ENCODE results near the gene SFMBT1. TPM values are rescaled to one million over a fixed set of nuclear protein-coding genes. Genes with fewer than 3 reads are reported as not detected.

The SFMBT1 gene
- total RNA-seq, 1 donor from 2014 or later: 14.9 TPM

DNA sequence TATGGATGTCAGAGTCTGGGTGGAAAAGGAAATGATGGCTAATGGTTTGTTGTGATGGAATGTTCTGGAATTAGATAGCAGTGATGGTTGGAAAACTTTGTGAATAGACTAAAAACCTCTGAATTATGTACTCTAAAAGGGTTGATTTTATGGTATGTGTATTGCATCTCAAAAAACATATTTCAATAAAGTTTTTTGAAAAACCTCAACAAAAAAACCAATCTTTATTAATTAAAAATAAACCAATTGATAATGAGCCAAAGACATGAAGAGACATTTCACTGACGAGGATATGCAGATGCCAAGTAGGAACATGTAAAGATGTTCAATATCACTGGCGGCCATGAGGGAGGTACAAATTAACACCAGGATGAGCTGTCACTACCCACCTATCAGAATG is 78.5 kb downstream of the SFMBT1 start:
- no peak for DNase-seq (ENCODE audit: missing footprints)
- intact Hi-C loops (cut with DNase I): no loop called here
- no peak for ATAC-seq

DNA sequence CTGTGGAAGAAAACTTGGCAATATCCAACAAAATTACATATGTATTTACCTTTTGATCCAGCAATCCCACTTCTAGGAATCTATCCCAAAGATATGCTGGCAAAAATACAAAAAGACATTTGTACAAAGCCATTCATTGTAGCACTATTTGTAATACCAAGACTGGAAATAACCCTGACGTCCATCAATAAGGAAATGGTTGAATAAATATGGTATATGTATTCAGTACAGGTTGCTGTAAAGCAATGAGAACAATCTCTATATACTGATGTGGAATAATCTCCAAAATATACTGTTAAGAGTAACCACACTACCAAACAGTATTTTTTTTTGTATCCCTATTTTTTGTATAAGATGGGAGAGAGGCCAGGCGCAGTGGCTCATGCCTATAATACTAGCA is 83.7 kb downstream of the SFMBT1 start:
- no peak for DNase-seq (ENCODE audit: missing footprints)
- no peak for ATAC-seq
- intact Hi-C loops (cut with DNase I): no loop called here

DNA sequence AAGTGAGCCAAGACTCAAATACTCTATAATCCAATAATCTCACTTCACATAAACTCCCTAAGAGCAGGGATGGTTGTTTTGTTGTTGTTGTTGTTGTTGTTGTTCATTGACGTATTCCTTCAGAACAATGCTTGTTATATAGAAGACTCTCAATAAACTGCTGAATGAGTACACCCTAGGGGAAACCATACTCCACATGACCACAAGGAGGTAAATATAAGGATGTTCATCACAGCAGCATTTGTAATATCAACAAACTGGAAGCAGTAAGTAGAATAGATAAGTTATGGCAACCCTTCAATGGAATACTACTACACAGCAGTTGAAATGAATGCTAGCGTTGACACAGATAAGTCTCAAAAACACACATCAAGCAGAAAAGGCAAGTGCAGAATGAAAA is 86.1 kb downstream of the SFMBT1 start:
- no peak for ATAC-seq
- intact Hi-C loops (cut with DNase I): no loop called here
- DNase-seq (ENCODE audit: missing footprints): no peak

DNA sequence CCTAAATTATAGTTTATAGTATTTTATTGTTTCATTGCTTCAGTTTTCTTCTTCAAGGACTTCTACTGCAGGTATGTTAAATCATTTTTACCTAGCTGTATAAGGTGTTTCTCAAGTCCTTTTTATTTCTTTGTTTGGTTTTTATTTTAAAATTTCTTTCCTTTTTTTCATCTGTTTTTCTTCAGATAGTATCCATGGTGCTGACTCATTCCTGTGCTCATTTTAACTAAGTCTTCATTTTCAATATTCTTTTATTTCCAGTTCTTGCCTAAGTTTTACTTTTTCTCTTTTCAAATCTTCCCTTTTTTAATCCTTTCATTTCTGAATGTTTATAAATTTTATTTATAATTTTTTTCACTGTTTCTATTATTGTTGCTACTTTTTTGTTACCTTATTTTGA is 106.3 kb downstream of the SFMBT1 start:
- intact Hi-C loops (cut with DNase I): loop anchor here (10.0 kb wide), 1 partner anchor 195 kb away; no protein-coding TSS in a partner anchor
- DNase-seq (ENCODE audit: missing footprints) (no peak), ATAC-seq (no peak)

DNA sequence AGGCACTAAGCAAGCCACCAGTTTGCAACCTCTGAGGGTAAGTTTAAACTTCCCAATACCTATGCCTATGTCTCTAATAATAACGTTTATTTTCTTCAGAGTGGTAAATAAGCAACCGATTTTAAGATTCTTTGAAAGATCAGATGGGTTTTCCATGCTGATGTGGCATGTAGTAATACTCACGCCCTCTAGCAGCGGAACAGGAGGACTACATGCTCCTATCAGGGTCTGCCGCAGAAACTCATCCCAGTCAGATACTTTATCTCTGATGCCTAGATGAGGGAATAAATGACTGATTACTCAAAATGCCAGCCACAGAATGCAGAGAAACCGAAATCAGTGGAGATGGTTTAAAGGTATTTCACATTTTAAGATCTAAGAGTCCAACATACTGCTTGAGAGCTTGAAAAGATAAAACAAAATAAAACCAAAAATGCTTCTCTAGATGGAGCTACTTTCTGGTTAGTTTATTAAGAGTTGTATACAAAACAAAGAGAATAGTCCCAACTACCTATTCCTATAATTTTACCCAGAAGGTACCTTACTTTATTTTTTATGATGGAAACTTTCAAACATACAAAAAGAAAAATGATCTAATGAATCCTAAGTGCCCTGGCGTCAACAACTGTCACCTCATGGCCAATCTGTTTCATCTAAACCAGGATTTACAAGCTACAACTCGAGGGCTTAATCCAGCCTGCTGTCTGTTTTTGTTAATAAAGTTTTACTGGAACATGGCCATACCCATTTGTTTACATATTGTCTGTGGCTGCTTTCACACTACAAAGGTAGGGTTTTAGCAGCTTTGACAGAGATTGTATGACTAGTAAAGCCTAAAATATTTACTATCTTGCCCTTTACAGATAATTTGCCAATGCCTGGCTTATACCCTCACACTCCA is 111.0 kb downstream of the SFMBT1 start:
- intact Hi-C loops (cut with DNase I): loop anchor here (10.0 kb wide), 1 partner anchor 190 kb away; no protein-coding TSS in a partner anchor
- no peak for DNase-seq (ENCODE audit: missing footprints)

DNA sequence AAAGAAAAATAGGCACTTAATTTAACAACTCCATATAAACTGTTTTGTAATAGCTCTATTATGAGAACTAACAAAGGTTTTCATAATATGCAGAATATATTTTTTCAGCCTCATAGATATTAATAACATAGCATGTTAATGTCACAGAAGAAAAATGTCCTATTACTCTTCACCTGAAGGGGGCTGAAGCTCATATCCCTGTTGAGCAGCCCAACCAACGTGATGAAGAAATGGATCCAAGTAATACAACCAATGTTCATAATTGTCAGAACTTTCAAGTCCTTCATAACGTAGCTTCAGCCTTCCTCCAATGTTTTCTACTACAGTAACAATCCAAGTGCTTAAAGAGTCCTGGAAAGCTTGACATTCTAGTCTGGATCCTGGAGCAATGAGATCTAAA is 114.0 kb downstream of the SFMBT1 start:
- intact Hi-C loops (cut with DNase I): loop anchor here (10.0 kb wide), 1 partner anchor 187 kb away; no protein-coding TSS in a partner anchor
- no peak for ATAC-seq
- no peak for DNase-seq (ENCODE audit: missing footprints)

More for the DNA sequence above, 111.0 kb downstream of the SFMBT1 start:
- ATAC-seq: peak; percentile 71

DNA sequence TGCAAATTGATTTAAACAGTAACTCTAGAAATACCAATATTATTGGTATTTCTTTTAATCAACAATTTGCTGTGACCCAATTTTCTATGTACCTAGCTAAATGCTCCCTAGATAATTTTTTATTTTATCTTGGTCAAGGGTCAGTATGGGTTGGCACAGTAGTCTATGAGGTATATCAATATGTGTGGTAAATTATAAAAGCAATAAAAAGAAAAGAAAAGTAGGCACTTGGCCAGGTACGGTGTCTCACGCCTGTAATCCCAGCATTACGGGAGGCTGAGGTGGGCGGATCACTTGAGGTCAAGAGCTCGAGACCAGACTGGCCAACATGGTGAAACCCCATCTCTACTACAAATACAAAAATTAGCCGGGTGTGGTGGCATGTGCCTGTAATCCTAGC is 114.5 kb downstream of the SFMBT1 start:
- DNase-seq (ENCODE audit: missing footprints) (no peak), ATAC-seq (no peak)
- intact Hi-C loops (cut with DNase I): loop anchor here (10.0 kb wide), 1 partner anchor 187 kb away; no protein-coding TSS in a partner anchor

DNA sequence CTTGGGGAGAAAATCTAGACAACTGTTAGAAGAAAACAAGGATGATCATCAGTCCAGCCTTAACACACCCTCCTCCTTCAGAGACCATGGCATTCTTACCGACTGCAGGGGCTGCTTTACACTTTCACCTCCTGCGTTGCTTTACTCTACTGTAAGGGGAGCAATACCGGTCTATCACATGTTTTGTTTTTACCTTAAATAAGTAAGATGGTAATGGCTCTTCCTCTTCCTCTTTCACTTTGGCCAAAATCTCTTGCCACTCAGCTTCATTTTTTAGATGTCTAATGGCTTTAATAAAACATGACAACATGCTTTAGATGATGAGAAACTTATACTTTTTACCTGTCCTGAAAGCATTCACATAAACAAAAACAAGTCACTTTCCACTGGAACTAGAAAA is 115.1 kb downstream of the SFMBT1 start:
- intact Hi-C loops (cut with DNase I): loop anchor here (10.0 kb wide), 1 partner anchor 186 kb away; no protein-coding TSS in a partner anchor
- no peak for ATAC-seq
- DNase-seq (ENCODE audit: missing footprints): no peak

DNA sequence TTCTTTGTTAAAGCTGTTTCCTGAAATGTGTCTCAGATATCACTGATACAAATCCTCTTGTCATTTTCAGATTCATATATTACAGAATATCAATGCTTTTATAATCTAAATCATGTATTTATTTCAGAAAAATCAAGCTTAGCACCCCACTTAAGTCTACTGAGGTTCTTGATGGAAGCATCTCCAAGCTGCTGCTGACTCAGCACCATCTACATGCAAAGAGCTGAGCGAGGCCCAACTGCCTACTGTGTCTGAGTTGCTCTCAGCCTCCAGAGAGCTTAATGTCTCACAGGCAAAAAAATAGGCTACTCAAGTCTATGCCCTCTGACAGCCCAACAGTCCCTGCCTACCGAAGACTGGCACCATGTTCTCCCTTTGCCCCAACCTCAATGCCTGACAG is 119.3 kb downstream of the SFMBT1 start:
- intact Hi-C loops (cut with DNase I): no loop called here
- ATAC-seq: no peak
- no peak for DNase-seq (ENCODE audit: missing footprints)

DNA sequence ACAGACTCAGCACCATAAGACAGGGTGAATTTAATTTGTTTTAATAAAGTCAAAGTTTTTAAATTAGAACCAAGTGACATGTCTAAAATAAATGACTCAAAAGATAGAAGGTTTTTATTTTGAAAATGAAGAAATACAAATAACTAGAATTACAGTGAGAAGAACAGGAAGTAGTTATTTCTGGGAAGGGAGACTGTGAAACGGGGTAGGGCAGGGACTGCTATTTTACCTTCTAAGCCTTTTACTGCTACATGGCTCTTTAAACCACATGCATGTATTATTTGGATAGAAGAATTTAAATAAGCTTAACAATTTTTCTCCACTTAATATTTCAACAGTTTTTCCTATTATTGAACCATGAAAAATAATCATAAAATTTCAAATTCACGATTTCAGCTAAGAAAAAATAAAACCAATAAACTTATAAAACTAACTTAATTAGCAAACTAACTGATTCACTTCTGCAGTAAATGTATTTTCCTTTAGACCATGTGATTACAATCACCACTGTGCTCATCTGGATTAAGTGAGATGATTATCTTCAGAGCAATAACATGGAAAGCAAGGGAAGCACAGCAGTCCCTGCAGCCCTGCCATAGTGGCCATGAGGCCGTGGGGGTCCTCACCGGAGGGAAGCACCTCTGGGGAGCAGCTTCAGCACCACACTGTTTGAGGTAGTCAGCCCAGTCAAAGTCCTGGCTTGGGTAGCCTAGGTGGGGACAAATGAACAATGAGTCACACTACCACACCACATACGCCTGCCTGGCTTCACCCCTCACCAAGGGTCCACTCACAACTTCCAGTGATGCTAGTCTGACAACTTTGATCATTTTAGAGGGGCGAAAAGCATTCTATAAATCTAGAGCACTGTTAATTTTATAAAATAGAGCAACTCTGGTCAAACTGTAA is 120.2 kb downstream of the SFMBT1 start:
- ATAC-seq: no peak
- intact Hi-C loops (cut with DNase I): no loop called here
- no peak for DNase-seq (ENCODE audit: missing footprints)

DNA sequence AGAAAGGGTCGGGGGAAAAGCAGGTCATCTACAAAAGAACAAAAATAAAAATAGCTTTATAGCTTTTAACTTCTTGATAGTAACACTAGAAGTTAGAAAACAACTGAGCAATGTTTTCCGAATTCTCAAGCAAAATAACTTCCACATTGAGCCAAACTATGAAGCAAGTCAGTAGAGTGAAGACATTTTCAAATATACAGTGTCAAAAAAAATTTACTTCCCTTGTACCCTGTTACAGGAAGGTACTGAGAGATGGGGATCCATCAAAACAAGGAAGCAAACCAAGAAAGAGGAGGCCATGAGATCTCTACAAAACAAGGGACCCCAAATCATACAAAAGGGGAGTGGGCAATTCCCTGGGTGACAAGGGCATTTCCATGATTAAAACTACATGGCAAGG is 121.9 kb downstream of the SFMBT1 start:
- intact Hi-C loops (cut with DNase I): no loop called here
- ATAC-seq: no peak
- DNase-seq (ENCODE audit: missing footprints): no peak

DNA sequence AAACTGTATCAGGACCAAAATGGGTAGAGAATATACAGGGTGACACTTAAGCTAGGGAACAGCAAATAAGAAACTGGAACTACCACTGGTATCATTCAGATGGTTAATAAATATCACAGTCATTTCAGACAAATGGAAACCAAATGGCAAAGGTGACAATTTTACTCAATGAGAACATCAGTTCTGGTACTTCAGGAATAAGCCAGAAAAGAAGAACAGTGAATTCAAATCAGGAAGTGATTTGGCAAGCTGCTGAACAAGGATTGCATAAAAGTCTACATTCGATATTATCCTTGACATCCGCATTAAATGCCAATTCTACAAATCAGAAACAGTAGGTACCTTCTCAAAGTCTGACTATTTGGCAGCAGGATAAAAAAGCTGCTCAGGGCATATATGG is 125.0 kb downstream of the SFMBT1 start:
- intact Hi-C loops (cut with DNase I): no loop called here
- ATAC-seq (no peak), DNase-seq (ENCODE audit: missing footprints) (no peak)

DNA sequence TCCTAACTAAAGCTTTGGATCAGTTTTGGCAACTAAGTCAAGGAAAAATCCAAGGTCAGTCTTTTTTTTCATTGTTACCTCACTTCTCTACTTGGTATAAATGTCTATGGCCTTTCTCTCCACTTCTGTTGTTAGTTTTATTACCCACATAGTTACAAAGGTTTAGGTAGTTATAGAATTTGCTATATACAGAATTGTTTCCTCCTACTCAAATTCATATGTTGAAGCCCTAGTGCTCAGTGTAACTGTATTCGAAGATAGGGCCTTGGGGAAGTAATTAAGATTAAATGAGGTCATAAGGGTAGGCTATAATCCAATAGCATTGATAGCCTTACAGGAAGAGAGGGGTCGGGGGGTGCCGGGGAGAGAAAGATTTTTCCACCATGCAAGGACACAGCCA is 128.8 kb downstream of the SFMBT1 start:
- intact Hi-C loops (cut with DNase I): no loop called here
- DNase-seq (ENCODE audit: missing footprints): no peak
- ATAC-seq: no peak

DNA sequence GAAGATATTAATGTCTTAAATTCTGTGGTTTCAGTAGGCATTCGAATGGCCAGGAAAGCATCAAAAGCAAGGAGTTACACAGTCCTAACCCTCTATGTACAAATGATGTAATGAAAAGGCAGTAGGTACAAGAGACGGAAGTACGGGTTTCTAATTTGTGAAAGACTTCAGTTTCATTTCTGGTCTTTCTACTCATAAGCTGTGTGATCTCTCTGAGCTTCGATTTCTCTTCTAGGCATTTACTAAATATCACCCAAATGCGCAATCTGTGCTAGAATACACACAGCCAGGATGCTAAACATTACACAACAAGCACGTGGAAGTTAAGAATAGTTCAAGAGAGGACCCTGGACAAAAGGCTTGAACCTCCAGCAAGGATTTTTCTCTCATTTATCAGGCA is 130.6 kb downstream of the SFMBT1 start:
- intact Hi-C loops (cut with DNase I): no loop called here
- no peak for ATAC-seq
- DNase-seq (ENCODE audit: missing footprints): no peak

DNA sequence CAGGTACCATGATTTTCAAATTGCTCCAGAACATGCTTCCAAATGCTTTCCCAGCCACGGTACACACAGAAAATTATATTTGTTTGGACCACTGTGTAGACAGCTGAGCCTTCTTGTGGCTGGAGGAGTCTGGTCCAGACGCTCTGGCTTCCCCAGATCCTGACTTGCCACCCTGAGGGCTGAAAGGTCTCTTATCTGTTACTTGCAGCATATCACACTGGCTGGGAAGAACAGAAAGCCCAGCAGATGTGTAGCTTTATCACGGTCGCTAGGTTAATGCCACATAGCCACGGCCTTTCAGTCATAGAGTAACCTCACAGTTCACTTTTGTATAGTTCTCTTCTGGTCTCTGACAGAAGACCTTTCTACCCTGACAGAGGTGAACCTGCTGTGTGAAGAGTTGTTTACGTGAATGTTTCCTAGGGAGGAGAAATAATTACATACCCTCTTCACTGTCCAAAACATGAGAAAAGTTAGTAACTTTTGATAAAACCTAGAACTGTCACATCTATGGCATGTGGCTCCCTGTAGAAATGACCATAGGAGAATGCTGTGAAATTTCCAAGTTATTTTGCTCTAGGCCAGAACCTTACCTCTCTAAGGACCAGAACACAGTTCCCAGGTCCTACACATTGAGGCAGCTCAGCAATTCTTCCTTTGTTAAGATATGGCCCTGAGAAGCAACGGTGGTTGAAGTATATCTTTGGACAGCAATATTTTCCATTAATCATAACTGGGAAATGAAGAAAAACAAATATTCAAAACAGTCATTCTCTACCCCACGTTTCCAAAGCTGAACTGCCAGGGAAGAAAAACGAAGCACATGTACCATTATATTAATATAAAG is 132.8 kb downstream of the SFMBT1 start:
- DNase-seq (ENCODE audit: missing footprints) (no peak), ATAC-seq (no peak)
- intact Hi-C loops (cut with DNase I): no loop called here

DNA sequence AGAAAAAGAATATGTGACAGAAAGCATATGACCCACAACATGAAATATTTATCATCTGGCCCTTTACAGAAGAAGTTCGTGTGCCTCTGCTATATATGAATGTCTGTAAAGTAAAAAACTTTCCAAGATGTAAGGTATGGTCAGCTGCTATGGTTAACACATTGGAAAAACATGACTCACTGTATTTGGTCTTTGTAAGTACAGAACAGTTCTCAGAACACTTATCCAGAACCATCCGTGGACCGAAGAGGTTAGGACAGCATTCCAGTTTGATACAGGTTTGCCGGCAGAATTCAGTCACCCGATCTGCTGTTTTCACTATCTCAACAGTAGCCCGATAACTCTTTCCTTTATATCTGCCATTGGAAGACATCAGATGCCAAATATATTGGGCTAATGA is 135.1 kb downstream of the SFMBT1 start:
- DNase-seq (ENCODE audit: missing footprints) (no peak), ATAC-seq (no peak)
- intact Hi-C loops (cut with DNase I): no loop called here

DNA sequence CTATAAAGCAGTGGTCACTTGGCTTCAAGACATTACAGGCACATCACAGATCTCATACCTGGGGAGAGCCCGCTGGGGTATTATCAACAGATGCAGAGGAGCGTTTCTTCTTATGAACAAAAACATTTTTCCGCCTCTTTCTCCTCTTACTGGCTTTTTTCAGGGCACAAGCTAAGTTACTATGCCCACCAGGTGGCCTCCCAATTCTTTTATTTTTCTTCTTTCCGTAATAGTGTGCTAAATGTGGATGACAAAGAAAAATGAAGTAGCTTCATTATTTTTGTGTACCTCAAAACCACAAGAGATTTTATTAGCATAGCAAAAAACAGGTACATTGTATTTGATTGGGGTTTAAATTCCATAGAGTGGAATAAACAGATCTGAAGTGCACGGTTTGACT is 138.4 kb downstream of the SFMBT1 start:
- ATAC-seq (no peak), DNase-seq (ENCODE audit: missing footprints) (no peak)
- intact Hi-C loops (cut with DNase I): no loop called here

DNA sequence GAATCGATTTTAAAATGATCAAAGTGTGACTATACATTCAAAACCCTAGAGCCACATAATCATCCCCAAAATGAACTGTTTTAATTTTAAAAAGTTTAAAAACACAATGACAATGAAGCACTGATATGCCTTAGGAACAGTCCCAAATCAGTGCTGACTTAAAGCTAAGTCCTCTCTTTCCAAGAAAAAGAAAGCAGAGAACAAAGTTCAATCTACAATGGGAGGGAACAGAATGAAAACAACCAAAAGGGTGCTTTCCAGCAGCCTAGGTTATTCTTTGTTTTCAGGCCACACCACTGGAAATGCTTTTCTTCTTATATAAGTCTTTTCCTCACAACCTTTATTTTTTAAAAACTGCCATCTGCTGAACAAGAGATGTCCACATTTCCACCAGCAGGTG is 141.3 kb downstream of the SFMBT1 start:
- DNase-seq (ENCODE audit: missing footprints) (no peak), ATAC-seq (no peak)
- intact Hi-C loops (cut with DNase I): no loop called here

DNA sequence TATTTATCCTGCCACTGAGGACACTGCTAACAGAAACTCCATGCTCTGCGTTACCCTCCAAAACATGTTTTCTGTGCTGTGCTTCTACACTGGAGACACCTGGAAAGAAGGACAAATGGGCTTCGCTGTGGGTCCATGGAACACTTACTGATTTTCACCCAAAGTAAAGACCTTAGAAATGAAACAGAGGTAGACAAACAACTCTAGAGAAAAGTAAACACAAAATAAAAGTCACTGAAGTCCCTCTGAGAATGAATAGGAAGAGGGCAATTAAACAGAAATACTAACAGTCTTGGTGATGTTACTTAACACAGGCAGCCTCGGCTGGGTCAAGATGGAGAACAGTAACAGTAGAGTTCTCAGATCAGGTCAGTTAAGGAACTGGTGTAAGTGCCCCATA is 141.9 kb downstream of the SFMBT1 start:
- ATAC-seq (no peak), DNase-seq (ENCODE audit: missing footprints) (no peak)
- intact Hi-C loops (cut with DNase I): no loop called here

Data from Right ventricle myocardium inferior (tissue), 1 donor.